ENCODE measurements around the gene MED12. TPM values are rescaled to one million over a fixed set of nuclear protein-coding genes. Genes with fewer than 3 reads are reported as not detected.

MED12 gene
- total and polyA plus RNA-seq, 8 donors, result 6.2 to 53.3 (median 27.9) TPM

- H3K27ac ChIP-seq, result no peak overlapping the region
- H3K9me3 ChIP-seq, result no peaks in the 10 kb centered on the region
- no peak overlapping the region for H3K4me3 ChIP-seq
- intact Hi-C loops (cut with DNase I; ENCODE audit: low total_unique reads), result no loop called here
- peaks cover 0 to 34% (median 18%) of the 10 kb centered on the region in 4 donors for H3K4me1 ChIP-seq
- peaks cover 0 to 4% (median 2%) of the 10 kb centered on the region in 4 donors for H3K36me3 ChIP-seq
- TF ChIP-seq EP300 (IDR thresholded peaks at IDR 0.05), result no peak
- no peak for TF ChIP-seq CTCF (IDR thresholded peaks at IDR 0.05)
- no peak for TF ChIP-seq POLR2AphosphoS5 (IDR thresholded peaks at IDR 0.05)
- TF ChIP-seq POLR2A (IDR thresholded peaks at IDR 0.05), result no peak
- 82 to 90% (median 86%) methylated on average over 4 to 28 of the region's 28 CpGs for WGBS, 5 donors
- DNase-seq, result no peak
- H3K27me3 ChIP-seq, result no peaks in the 10 kb centered on the region
Measured at GRCh38 chrX:71147496-71148277, 29.3 kb downstream of the MED12 start.

GRCh38 chrX:71148278-71148663 is 29.9 kb downstream of the MED12 start:
- no peak for TF ChIP-seq POLR2AphosphoS5 (IDR thresholded peaks at IDR 0.05)
- no peak for TF ChIP-seq CTCF (IDR thresholded peaks at IDR 0.05)
- TF ChIP-seq POLR2A (IDR thresholded peaks at IDR 0.05), result no peak
- TF ChIP-seq EP300 (IDR thresholded peaks at IDR 0.05), result no peak
- intact Hi-C loops (cut with DNase I; ENCODE audit: low total_unique reads), result no loop called here
- no peak for DNase-seq
- peaks cover 0 to 32% (median 17%) of the 10 kb centered on the region in 4 donors for H3K4me1 ChIP-seq
- no peaks in the 10 kb centered on the region for H3K9me3 ChIP-seq
- no peaks in the 10 kb centered on the region for H3K36me3 ChIP-seq
- WGBS, 5 donors, result 50 to 87% (median 83%) methylated on average over 1 to 8 of the region's 8 CpGs; no CpG with 5 or more reads in 1 of the 5 donors
- no peak overlapping the region for H3K4me3 ChIP-seq
- H3K27ac ChIP-seq, result no peak overlapping the region
- H3K27me3 ChIP-seq, result no peaks in the 10 kb centered on the region

GRCh38 chrX:71151366-71151765 is 33.0 kb downstream of the MED12 start:
- no peaks in the 10 kb centered on the region for H3K9me3 ChIP-seq
- no peak overlapping the region for H3K27ac ChIP-seq
- no peak for DNase-seq
- no peaks in the 10 kb centered on the region for H3K27me3 ChIP-seq
- no peak for TF ChIP-seq CTCF (IDR thresholded peaks at IDR 0.05)
- TF ChIP-seq POLR2A (IDR thresholded peaks at IDR 0.05), result no peak
- no peak for TF ChIP-seq POLR2AphosphoS5 (IDR thresholded peaks at IDR 0.05)
- TF ChIP-seq EP300 (IDR thresholded peaks at IDR 0.05), result no peak
- WGBS, 5 donors, result 69 to 83% (median 74%) methylated on average over 7 of the region's 7 CpGs
- H3K4me1 ChIP-seq, result peaks cover 0 to 7% (median 3%) of the 10 kb centered on the region in 4 donors
- intact Hi-C loops (cut with DNase I; ENCODE audit: low total_unique reads), result no loop called here
- no peaks in the 10 kb centered on the region for H3K36me3 ChIP-seq
- no peak overlapping the region for H3K4me3 ChIP-seq

DNA sequence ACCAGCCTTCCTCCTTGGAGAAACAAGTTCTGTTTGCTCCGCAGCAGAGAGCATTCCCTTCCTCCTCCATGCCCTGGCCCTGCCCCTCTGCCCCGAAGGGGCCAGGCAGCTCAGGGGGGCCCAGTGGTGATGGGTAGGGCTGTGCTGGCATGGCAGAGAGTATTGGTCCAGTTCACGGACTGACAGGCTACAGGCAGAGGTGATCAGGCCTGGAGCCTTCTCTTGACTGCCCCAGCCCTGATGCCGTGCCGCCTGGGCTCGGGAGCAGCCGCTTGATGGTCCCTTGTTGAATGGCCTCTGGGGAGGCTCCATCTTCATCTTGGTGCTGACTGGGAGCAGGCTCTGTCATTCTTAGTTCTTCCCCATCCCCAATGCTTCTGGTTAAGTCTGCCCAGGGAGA is 35.8 kb downstream of the MED12 start:
- TF ChIP-seq CTCF (IDR thresholded peaks at IDR 0.05) (no peak), POLR2AphosphoS5 (IDR thresholded peaks at IDR 0.05) (no peak), EP300 (IDR thresholded peaks at IDR 0.05) (no peak), POLR2A (IDR thresholded peaks at IDR 0.05) (no peak)
- Histone ChIP-seq H3K27me3 (no peaks in the 10 kb centered on the region), H3K9me3 (no peaks in the 10 kb centered on the region), H3K27ac (no peak overlapping the region), H3K4me3 (no peak overlapping the region), H3K36me3 (no peaks in the 10 kb centered on the region), H3K4me1 (no peaks in the 10 kb centered on the region)
- intact Hi-C loops (cut with DNase I; ENCODE audit: low total_unique reads), result no loop called here
- WGBS, 5 donors, result 74 to 100% (median 90%) methylated on average over 4 to 7 of the region's 7 CpGs
- no peak for DNase-seq

Data from stomach (tissue), 9 donors.